T-helper 1 cell treated with Interleukin-12 subunit alpha and Interleukin-12 subunit beta and Interleukin-4 antibody, amounts not matched to agents 30 μg/mL and 1 μg/mL, for 36 hours (primary cell): ENCODE results near the gene CHEK1.
A peak's percentile ranks its signal among the peaks of the same experiment; 100 is the strongest.

ENCODE experiments used
- H3K27ac Mint-ChIP-seq: one replicate; pipeline ENCODE4 v1.8.0; 2021; ENCODE audit warnings: mild to moderate bottlenecking, mixed read lengths
- H3K27me3 Mint-ChIP-seq: one replicate; pipeline ENCODE4 v1.8.0; 2021; ENCODE audit warnings: low read depth, mixed read lengths
- H3K36me3 Mint-ChIP-seq: one replicate; pipeline ENCODE4 v1.8.0; 2021; ENCODE audit warnings: low read depth, mixed read lengths
- H3K4me1 Mint-ChIP-seq: one replicate; pipeline ENCODE4 v1.8.0; 2021; ENCODE audit warnings: low read depth, mixed read lengths
- H3K4me3 Mint-ChIP-seq: one replicate; pipeline ENCODE4 v1.8.0; 2021; ENCODE audit warnings: mild to moderate bottlenecking, moderate library complexity, mixed read lengths
- H3K9me3 Mint-ChIP-seq: one replicate; pipeline ENCODE4 v1.8.0; 2021; ENCODE audit warnings: mixed read lengths

CHEK1 gene

DNA sequence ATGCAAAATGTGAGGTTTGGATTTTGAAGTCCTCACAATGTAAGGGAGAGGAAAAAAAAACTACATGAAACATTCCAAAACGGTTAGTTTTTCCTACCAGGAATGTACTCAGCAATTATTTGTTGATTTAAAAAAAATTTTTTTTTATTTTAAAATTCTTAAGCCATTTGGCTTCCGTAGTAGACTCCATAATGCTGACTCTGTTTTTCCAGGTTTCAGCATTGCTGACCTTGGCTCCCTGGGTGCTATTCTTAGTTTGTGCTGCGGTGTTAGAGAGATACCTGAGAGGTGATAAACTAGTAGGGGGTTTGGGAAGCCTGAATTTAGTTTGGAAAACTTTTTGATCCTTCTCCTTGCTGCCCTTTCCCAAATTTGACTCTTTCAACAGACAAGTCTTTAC, 21.8 kb upstream of the CHEK1 start:
- Mint-ChIP-seq H3K4me1 (peaks cover 2% of the 10 kb centered on the region), H3K36me3 (peaks cover 49% of the 10 kb centered on the region), H3K4me3 (no peak overlapping the region), H3K27me3 (no peaks in the 10 kb centered on the region), H3K9me3 (no peaks in the 10 kb centered on the region), H3K27ac (no peak overlapping the region)

DNA sequence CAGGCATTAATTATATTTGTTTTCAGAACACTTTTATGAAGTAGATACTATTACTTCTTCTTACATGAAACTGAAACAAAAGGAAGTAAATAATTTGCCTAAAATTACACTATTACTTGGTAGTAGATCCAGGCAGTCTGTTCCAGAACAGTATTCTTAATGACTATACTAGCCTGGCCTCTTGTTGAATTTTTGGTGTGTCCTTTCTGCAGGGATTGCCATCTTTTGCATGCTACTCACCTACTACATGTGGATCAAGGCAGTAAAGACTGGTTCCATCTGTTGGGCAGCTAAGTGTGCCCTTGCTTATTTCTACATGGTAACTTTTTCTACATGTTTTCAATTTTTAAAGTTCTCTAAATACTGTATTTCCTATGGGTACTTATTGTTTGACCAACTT, 19.5 kb upstream of the CHEK1 start:
- Mint-ChIP-seq H3K36me3 (peaks cover 52% of the 10 kb centered on the region), H3K4me1 (peaks cover 2% of the 10 kb centered on the region), H3K4me3 (no peak overlapping the region)

DNA sequence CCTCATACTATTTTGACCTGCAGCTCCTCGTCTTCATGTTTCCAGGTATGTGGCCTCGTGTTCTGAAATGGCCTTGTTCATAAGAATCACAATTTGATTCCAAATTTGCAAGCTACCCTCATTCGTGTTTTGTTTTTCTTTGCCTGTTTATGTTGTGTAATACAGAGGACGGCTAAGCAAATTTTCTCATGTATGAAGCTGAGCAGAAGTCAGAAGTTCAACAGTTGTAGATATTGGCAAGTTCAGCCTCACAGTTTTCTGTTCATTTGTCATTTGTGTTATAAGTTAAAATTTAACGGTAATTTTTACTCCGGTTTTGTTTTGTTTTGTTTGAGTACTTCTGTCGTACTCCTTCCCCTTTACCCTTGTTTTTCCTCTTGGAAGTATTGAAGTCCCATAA, 15.4 kb upstream of the CHEK1 start:
- Mint-ChIP-seq H3K4me1 (no peaks in the 10 kb centered on the region), H3K4me3 (no peak overlapping the region), H3K9me3 (no peaks in the 10 kb centered on the region), H3K27me3 (no peaks in the 10 kb centered on the region), H3K36me3 (peaks cover 57% of the 10 kb centered on the region), H3K27ac (no peak overlapping the region)

More for the DNA sequence above, 19.5 kb upstream of the CHEK1 start:
- H3K9me3 Mint-ChIP-seq = no peaks in the 10 kb centered on the region
- no peaks in the 10 kb centered on the region for H3K27me3 Mint-ChIP-seq
- no peak overlapping the region for H3K27ac Mint-ChIP-seq

DNA sequence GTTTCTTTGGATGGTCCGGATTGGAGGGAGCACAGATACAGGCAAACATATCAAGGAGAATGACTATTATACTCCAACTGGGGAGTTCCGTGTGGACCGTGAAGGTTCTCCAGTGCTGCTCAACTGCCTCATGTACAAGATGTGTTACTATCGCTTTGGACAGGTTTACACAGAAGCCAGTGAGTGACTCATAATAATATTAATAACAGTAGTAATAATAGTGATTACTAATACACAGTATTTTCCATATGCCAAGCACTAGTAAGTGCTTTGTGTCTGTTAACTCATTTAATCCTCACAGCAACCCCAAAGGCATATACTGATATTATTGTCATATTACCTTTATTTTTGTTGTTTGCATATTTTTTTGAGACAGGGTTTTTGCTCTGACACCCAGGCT, 6.6 kb upstream of the CHEK1 start:
- no peaks in the 10 kb centered on the region for H3K4me1 Mint-ChIP-seq
- peaks cover 54% of the 10 kb centered on the region for H3K36me3 Mint-ChIP-seq
- no peaks in the 10 kb centered on the region for H3K9me3 Mint-ChIP-seq
- H3K27ac Mint-ChIP-seq = no peak overlapping the region
- H3K27me3 Mint-ChIP-seq = no peaks in the 10 kb centered on the region
- no peak overlapping the region for H3K4me3 Mint-ChIP-seq

DNA sequence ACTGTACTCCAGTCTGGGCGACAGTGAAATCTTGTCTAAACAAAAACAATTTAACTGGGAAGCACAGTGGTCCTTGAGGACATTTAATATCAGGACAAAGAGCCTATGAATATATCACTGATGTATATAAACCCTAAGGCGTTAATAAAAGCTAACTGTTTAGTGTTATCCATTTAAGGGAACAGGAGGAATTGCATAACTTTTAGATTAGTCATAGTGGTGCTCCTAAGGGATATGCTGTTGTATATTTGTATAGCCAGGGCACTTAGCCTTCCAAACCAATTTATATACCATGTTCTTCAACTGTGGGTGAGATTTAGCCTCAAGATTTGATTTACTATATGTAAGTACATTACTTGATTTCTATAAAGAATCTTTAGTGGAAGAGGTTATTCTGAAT, 3.0 kb upstream of the CHEK1 start:
- peaks cover 49% of the 10 kb centered on the region for H3K36me3 Mint-ChIP-seq
- no peaks in the 10 kb centered on the region for H3K27me3 Mint-ChIP-seq
- no peaks in the 10 kb centered on the region for H3K9me3 Mint-ChIP-seq
- no peak overlapping the region for H3K4me3 Mint-ChIP-seq
- H3K27ac Mint-ChIP-seq = no peak overlapping the region
- H3K4me1 Mint-ChIP-seq = peaks cover 13% of the 10 kb centered on the region

DNA sequence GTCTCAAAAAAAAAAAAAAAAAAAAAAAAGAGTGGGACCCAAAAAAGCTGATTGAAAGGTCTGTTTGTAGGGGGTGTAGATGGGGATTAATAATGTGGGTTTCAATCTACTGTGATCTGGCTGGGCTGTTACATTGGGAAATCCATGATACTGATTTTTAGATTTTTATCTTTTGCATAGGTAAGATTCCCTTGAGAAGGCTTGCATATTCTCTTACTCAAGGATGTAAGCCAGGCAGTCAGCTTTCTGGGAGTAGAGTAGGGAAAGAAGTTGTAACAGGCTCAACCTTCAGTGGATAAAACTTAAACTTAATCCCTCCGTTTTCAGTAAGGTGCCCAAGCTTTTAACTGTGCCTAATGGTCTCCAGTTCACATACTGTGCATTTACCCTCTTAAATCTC, 1.9 kb upstream of the CHEK1 start:
- Mint-ChIP-seq H3K4me3 (no peak overlapping the region), H3K27ac (peak overlapping the region; percentile 26), H3K9me3 (no peaks in the 10 kb centered on the region), H3K36me3 (peaks cover 48% of the 10 kb centered on the region), H3K27me3 (no peaks in the 10 kb centered on the region), H3K4me1 (peaks cover 22% of the 10 kb centered on the region)

DNA sequence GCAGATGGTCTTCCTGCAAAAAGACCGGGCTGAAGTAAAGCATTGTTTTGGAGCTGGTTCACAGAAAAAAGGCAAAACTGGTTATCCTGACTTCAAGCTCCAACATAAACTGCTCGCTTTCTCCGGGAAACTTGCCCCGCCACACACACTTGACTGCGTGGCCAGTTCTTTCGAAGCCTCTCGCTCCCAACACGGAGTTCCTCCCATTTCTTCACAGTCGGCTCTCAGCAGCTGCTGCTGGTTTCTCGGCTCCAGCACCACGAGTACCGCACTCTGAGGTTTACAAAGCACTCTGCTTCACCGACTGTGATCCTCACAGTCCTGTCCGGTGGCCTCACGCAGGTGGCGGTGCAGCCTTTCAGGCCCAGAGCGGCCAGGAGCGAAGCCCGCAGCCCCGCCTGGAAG, 264 bp downstream of the CHEK1 start:
- no peaks in the 10 kb centered on the region for H3K9me3 Mint-ChIP-seq
- H3K4me3 Mint-ChIP-seq = peak overlapping the region; percentile 98
- H3K27ac Mint-ChIP-seq = peak overlapping the region; percentile 98
- peaks cover 33% of the 10 kb centered on the region for H3K36me3 Mint-ChIP-seq
- H3K4me1 Mint-ChIP-seq = peaks cover 31% of the 10 kb centered on the region
- H3K27me3 Mint-ChIP-seq = no peaks in the 10 kb centered on the region

DNA sequence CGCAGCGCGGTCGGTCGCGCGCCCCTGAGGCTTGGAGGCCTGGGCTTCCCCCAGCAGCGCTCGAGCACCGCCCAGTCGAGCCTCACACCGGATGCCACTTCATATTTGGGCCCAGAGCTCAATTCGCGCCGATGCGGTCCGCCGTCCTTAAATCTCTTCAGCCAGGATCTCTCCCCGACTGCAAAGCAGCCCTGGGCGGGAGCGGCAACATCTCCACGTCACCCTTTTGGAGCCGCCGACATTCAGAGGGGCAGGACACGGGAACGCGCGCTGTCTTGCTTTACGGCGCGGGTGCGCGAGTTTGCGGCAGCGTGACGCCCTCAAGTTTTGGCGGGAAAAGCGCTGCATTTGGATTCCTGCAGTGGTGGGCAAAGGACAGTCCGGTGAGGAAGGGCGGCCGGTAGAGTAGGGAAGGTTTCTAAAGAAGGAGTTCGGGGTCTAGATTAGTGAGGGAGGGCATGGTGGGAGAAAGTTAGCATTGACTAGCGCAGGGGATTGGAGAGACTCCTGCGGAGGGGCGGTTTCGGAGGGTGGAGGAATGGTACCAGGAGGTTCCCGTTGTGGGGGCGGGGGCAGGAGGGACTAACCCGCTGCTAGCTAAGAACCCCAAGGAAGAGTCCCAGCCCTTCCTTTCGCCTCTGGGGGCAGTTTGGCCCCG, 796 bp downstream of the CHEK1 start:
- Mint-ChIP-seq H3K4me1 (peaks cover 31% of the 10 kb centered on the region), H3K9me3 (no peaks in the 10 kb centered on the region), H3K4me3 (peak overlapping the region; percentile 98), H3K27me3 (no peaks in the 10 kb centered on the region), H3K36me3 (peaks cover 33% of the 10 kb centered on the region), H3K27ac (peak overlapping the region; percentile 98)

DNA sequence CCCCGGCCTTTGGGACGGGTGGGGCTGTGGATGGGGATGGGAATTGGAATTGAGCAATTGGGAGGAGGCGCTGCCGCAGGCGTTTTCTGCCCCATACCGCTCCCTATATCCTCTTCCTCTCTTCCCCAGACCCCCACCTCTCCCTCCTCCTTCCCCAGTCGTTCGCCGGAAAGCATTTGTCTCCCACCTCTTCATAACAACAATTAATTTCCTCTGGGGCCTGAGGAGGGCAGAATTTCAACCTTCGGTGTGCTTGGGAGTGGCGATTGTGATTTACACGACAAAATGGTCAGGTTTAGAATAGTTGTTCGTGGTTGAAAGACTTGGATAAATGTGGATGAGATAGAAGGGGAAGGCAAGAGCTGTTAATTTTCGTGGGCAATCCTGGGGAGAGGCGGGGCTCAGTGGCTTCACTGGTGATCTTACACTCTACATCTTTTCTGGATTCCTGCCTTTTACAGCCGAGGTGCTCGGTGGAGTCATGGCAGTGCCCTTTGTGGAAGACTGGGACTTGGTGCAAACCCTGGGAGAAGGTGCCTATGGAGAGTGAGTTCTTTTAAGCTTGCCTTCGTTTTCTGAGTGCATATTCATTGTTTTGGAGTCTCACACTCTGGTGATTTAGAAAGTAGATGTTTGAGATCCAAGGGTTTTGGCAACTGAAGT, 1.5 kb downstream of the CHEK1 start:
- no peaks in the 10 kb centered on the region for H3K9me3 Mint-ChIP-seq
- H3K27ac Mint-ChIP-seq = peak overlapping the region; percentile 98
- H3K4me1 Mint-ChIP-seq = peaks cover 35% of the 10 kb centered on the region
- no peaks in the 10 kb centered on the region for H3K27me3 Mint-ChIP-seq
- peaks cover 30% of the 10 kb centered on the region for H3K36me3 Mint-ChIP-seq
- H3K4me3 Mint-ChIP-seq = peak overlapping the region; percentile 98

DNA sequence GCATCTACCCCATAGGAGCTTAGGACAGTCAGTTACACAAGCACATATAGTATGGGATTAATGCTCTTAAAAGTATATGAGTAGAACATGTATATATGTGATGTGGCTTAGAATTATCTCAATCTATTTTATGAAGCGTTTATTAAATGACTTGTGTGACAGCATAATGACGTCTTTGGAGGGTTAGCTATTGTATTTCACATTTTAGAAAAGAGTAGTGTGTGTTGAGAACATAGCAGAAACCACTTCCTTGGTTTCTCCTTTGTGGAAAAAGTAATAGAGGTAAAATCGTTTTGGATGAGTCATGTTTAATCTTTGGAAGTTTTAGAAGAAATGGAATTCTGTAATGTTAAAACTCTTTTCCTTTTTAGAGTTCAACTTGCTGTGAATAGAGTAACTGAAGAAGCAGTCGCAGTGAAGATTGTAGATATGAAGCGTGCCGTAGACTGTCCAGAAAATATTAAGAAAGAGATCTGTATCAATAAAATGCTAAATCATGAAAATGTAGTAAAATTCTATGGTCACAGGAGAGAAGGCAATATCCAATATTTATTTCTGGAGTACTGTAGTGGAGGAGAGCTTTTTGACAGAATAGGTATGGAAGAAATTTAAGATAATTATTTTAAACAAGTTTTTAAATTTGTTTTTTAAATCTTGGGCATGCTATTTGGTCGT, 2.4 kb downstream of the CHEK1 start:
- no peak overlapping the region for H3K27ac Mint-ChIP-seq
- no peaks in the 10 kb centered on the region for H3K9me3 Mint-ChIP-seq
- peaks cover 41% of the 10 kb centered on the region for H3K4me1 Mint-ChIP-seq
- H3K36me3 Mint-ChIP-seq = peaks cover 22% of the 10 kb centered on the region
- H3K27me3 Mint-ChIP-seq = no peaks in the 10 kb centered on the region
- peak overlapping the region; percentile 98 for H3K4me3 Mint-ChIP-seq

DNA sequence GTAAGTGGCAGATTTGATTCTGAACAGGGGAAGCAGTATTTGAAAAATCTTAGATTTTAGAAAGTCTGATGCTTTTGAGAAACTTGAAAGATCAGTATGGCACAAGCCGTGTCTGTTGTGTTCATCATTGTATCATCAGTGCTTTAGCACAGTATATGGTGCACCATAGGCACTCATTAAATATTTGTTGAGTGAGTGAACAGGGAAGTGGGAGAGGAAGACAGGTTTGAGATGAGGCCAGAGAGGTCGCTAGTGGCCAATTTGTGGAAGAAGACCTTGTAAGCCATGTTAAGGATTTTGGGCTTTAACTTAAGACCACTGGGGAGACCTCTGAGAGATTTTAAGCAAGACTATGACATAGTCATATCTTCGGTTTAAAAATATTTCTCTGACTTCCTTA, 12.9 kb downstream of the CHEK1 start:
- H3K4me3 Mint-ChIP-seq = no peak overlapping the region
- H3K27me3 Mint-ChIP-seq = no peaks in the 10 kb centered on the region
- peaks cover 6% of the 10 kb centered on the region for H3K4me1 Mint-ChIP-seq
- no peak overlapping the region for H3K27ac Mint-ChIP-seq
- peaks cover 47% of the 10 kb centered on the region for H3K36me3 Mint-ChIP-seq
- H3K9me3 Mint-ChIP-seq = no peaks in the 10 kb centered on the region

DNA sequence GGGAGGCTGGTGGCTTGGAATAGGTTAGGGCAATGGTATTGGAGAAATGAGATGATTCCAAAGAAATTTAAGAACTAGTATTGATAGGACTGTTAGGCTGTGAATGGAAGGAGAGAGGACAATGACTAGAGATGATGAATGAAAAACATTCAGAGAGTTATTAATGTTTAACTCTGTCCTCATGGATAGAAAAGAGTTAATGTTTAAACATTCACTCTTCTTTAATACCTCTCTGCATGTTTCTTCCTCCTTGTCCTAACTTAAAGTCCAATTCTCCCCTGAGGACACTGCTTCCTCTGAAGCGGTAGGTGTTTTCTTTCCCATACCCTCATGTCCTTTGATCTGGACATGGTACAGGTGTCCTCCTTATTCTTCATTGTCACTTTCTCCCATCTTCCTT, 13.4 kb downstream of the CHEK1 start:
- Mint-ChIP-seq H3K9me3 (no peaks in the 10 kb centered on the region), H3K4me1 (peaks cover 6% of the 10 kb centered on the region), H3K4me3 (no peak overlapping the region), H3K36me3 (peaks cover 45% of the 10 kb centered on the region), H3K27me3 (no peaks in the 10 kb centered on the region), H3K27ac (no peak overlapping the region)

DNA sequence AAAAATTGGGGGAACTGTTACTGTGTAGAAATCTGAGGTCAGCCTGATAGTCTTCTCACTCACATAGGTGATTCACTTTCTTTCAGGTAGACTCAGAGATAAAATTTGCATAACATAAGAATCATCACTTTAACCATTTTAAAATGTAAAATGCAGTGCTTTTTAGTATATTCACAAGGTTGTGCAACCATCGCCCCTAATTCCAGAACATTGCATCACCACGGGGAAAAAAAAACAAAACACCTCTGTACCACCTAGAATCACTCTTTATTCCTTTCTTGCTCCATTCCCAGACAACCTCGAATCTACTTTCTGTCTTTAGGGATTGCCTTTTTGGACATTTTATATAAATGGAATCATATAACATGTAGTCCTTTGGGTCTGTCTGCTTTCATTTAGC, 20.9 kb downstream of the CHEK1 start:
- peaks cover 50% of the 10 kb centered on the region for H3K36me3 Mint-ChIP-seq
- H3K27me3 Mint-ChIP-seq = no peaks in the 10 kb centered on the region
- H3K27ac Mint-ChIP-seq = no peak overlapping the region
- H3K4me1 Mint-ChIP-seq = peaks cover 12% of the 10 kb centered on the region
- no peak overlapping the region for H3K4me3 Mint-ChIP-seq
- no peaks in the 10 kb centered on the region for H3K9me3 Mint-ChIP-seq

DNA sequence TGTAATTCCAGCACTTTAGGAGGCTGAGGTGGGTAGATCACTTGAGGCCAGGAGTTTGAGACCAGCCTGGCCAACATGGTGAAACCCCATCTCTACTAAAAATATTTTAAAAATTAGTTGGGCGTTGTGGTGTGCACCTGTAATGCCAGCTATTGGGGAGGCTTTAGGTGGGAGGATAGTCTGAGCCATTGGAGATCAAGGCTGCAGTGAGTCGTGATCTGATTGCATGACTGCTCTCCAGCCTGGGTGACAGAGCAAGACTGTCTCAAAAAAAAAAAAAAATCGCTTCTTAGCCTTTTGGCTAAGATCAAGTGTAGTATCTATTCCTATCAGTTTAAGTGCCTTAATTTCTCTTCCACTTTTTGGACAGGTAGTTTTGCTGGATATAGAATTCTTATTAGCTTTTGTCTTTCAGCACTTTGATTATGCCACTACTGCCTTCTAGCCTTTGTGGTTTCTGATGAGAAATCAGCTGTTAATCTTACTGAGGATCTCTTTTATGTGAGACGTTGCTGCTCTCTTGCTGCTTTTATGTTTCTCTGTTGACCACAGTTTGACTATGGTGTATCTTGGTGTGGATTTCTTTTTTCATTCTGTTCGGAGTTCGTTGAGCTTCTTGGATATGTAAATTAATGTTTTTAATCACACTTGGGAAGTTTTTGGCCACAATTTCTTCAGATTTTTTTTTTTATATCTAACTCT, 24.7 kb downstream of the CHEK1 start:
- no peaks in the 10 kb centered on the region for H3K27me3 Mint-ChIP-seq
- peak overlapping the region; percentile 3 for H3K27ac Mint-ChIP-seq
- H3K4me3 Mint-ChIP-seq = peak overlapping the region; percentile 8
- H3K36me3 Mint-ChIP-seq = peaks cover 39% of the 10 kb centered on the region
- no peaks in the 10 kb centered on the region for H3K9me3 Mint-ChIP-seq
- H3K4me1 Mint-ChIP-seq = peaks cover 12% of the 10 kb centered on the region
